Measurements from ENCODE around the gene NR6A1.
A peak's percentile ranks its signal among the peaks of the same experiment; 100 is the strongest.

The NR6A1 gene

DNA sequence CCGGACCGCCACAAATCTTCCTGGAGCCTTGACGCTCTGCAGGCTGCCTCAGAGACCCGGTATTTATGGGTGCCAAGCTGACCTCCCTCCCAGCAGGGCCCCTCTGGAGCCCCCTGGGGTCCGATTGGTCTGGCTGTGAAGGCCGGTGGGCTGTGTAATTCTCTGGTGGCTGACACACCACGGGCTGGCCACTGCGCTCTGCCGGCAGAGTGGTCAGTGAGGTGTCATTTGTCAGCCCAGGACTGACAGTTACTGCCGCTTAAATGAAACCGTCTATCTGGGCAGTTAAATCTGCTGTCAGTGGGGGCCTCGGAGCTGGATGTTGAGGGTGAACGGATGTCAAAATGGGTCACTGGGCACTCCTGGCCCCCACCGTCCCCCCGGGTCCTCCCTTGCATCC, 274.6 kb downstream of the NR6A1 start:
- Mint-ChIP-seq H3K27ac (no peak overlapping the region), H3K36me3 (no peaks in the 10 kb centered on the region), H3K27me3 (peaks cover 2% of the 10 kb centered on the region), H3K4me1 (ENCODE audit: low read depth) (peaks cover 27% of the 10 kb centered on the region), H3K4me3 (peak overlapping the region; percentile 68), H3K9me3 (ENCODE audit: low read depth) (no peaks in the 10 kb centered on the region)

DNA sequence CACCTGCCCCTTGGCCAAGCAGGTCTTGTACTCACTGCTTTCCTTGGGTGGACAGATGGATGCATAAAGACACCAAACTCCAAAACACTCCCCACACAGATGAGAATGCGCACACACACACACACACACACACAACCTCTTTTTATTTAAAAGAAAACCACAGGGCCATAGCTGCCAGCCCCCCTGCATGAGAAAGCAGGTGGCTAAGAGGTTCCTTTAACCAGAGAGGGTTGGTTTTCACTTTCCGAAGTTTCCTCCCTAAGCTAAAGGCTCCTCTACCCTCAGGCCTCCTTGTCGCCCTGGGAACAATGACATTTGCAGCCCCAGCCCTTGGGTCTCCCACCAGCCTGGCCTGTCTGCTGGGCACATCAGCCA, 275.0 kb downstream of the NR6A1 start:
- no peaks in the 10 kb centered on the region for H3K9me3 Mint-ChIP-seq (ENCODE audit: low read depth)
- H3K27ac Mint-ChIP-seq, result peak overlapping the region; percentile 50
- no peaks in the 10 kb centered on the region for H3K36me3 Mint-ChIP-seq
- H3K4me3 Mint-ChIP-seq, result peak overlapping the region; percentile 68
- peaks cover 27% of the 10 kb centered on the region for H3K4me1 Mint-ChIP-seq (ENCODE audit: low read depth)
- peaks cover 2% of the 10 kb centered on the region for H3K27me3 Mint-ChIP-seq

DNA sequence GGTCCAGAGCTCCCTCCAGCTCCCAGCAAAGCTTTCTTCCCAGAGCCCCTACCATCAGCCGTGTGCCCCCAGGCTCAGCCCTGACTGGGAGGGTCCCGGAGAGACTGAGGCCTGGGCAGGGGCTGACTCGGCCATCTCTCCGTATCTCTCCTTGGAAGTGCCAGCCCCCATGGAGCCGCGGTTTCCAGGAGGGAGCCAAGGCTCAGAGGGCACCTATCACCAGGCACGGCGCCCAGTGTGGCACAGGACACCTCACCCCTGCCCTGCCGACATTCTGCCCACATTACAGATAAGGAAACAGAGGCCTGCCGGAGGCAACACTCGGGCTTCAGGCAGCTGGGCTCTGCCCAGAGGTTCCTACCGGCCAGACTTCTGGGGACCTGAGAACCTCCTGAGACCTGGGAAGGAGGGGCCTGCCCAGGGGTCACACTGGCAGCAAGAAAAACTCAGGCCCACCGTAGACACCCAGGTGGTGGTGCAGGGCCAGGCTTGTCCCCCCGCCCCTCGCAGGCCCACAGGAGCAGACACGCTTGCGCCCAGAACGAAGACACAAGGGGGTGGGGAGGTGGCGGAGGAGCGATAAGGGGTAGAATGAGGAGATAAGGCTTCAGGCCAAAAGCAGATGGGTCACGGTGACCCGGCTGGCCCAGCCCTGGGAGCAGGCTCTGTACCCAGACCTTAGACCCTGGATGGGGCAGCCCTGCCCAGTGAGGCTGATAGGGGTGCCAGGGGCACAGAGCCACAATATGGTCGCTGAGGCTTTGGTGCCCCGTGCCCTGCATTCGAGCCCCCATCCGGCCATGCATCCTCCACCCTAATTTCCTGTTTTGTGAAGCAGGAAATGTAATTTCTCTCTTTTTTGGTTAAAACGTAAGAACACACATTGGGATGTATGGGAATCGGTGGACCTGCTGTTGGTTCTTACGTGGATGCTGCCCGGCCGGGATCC, 275.7 kb downstream of the NR6A1 start:
- Mint-ChIP-seq H3K4me1 (ENCODE audit: low read depth) (peaks cover 26% of the 10 kb centered on the region), H3K27me3 (no peaks in the 10 kb centered on the region), H3K36me3 (no peaks in the 10 kb centered on the region), H3K4me3 (peak overlapping the region; percentile 68), H3K27ac (peak overlapping the region; percentile 50), H3K9me3 (ENCODE audit: low read depth) (no peaks in the 10 kb centered on the region)

DNA sequence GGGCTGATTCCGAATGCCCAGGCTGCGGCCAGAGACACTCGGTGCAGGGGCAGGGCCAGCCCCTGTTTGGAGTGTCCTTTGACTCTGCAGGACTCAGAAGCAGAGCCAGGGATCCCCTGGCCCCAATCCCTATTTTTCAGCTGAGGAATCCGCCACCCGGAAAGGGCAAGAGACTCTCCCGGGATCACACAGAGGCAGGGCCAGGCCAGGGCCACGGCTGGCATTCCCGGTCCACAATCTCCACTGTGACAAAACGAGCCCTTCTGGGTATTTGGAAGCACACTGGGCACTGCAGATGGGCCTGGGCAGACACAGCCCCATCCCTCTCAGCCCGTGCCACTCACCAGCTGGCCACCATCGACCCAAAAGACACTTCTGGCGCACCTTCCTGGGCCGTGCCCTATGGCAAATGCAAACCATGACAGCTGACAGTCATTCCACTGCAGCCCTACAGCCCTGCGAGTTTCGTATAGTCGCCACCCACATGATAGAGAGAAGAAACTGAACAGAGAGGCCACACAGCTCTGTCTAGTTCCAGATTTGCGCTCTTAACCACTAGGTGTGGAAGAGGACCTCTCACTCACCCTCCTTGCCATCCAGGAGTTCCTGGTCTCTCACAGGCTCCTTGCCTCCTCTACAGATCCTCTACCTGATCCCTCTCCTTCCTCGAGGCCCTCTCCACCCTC, 277.2 kb downstream of the NR6A1 start:
- Mint-ChIP-seq H3K27ac (no peak overlapping the region), H3K36me3 (no peaks in the 10 kb centered on the region), H3K27me3 (no peaks in the 10 kb centered on the region), H3K4me3 (no peak overlapping the region), H3K9me3 (ENCODE audit: low read depth) (no peaks in the 10 kb centered on the region), H3K4me1 (ENCODE audit: low read depth) (peaks cover 24% of the 10 kb centered on the region)

DNA sequence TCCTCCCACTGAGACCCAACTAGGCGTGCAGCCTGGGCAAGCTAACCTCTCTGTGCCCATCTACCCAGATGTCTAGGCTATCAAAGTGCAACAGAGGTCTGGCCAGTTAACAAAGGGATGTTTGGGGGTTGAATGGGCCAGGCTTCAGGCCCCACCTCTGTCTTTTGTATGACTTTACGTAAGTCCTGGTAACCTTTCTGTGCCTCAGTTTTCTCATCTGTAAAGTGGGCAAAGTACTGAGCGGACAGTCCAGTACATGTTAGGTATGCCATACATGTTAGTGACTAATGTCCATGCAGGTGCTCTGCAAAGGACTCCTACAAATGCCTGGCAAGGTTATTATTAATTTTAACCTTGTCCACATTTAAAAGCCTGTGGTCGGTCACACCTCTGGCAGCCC, 277.9 kb downstream of the NR6A1 start:
- Mint-ChIP-seq H3K4me1 (ENCODE audit: low read depth) (peaks cover 24% of the 10 kb centered on the region), H3K27ac (no peak overlapping the region)

DNA sequence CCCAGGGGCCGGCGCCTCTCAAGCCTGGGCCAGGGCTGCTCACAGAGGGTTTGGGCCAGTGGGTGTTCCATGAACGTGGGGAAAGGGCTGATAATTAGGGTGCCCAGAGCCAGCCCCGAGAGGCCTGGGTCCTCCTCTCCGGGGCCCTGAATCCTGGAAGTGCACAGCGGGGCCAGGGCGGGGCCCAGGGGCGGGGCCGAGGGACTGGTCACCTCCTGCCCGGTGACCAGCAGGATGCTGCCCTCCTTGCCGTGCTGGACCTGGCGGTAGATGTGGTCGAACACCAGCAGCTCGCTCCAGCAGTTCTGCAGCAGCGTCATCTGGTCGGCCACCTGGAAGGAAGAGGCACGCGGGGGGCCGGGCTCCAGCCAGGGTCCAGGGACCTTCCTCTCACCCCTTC, 278.3 kb downstream of the NR6A1 start:
- Mint-ChIP-seq H3K4me3 (no peak overlapping the region), H3K9me3 (ENCODE audit: low read depth) (no peaks in the 10 kb centered on the region), H3K4me1 (ENCODE audit: low read depth) (peaks cover 22% of the 10 kb centered on the region), H3K27me3 (no peaks in the 10 kb centered on the region), H3K36me3 (no peaks in the 10 kb centered on the region), H3K27ac (no peak overlapping the region)

More for the DNA sequence above, 277.9 kb downstream of the NR6A1 start:
- Mint-ChIP-seq H3K36me3 (no peaks in the 10 kb centered on the region), H3K4me3 (no peak overlapping the region), H3K9me3 (ENCODE audit: low read depth) (no peaks in the 10 kb centered on the region), H3K27me3 (no peaks in the 10 kb centered on the region)

DNA sequence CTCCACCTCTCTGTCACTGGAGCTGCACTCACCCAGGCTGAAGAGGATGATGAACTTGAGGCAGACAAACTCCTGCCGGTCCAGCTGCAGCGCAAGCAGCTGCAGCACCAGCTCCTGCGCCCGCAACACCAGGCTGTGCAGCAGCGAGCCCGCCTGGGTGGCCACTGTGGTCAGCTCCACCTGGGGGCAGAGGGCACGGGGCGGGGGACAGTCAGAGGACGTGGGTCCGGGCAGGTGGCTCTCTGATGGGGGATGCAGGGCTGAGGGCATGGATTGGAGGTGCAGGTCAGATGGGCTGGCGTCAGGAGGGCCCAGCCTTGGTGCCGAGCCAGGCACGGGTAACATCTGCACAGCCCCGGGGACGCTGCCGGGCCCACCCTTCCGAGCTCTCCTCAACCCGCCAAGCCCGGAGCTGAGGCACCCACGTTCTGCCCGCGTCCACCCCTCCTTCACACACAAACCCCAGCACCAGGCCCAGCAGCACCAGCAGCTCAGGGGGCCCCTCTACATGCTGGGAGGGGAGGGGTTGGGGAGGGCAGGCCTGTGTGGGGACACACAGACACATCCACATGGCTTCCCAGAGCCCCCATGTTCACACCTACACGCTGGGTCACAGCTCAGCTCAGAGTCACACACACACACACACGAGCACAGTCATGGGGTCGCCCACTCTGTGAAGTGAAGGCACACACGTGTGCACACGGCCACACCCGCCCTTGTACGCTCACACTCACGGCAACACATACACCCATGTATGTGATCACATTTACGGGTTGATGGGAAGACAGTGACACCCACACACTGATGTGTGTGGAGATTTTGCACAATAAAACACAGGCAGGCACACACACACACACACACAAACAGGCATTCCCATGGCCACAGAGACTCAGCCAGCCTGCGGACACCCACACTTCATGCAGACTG, 279.8 kb downstream of the NR6A1 start:
- H3K27me3 Mint-ChIP-seq, result no peaks in the 10 kb centered on the region
- no peaks in the 10 kb centered on the region for H3K9me3 Mint-ChIP-seq (ENCODE audit: low read depth)
- H3K36me3 Mint-ChIP-seq, result no peaks in the 10 kb centered on the region
- no peak overlapping the region for H3K4me3 Mint-ChIP-seq
- no peak overlapping the region for H3K27ac Mint-ChIP-seq
- H3K4me1 Mint-ChIP-seq (ENCODE audit: low read depth), result peaks cover 12% of the 10 kb centered on the region

DNA sequence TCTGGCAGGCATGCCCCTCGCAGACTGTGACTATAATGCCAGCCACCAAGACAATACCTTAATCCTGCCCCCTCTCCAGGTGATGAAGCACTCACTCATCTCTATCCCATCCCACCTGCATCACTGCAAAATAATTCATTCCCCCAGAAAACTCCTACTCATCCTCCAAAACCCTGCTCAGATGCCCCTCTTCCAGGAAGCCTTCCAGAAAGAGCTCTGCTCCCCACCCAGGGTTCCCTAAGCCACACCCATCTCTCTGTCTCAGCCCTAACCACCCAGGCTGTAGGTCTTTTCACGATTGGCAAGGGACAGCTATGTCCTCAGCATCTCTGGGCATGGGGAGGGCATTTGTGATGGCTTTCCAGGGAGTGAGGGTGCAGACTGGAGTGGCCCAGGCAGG, 281.1 kb downstream of the NR6A1 start:
- peaks cover 3% of the 10 kb centered on the region for H3K4me1 Mint-ChIP-seq (ENCODE audit: low read depth)
- no peaks in the 10 kb centered on the region for H3K9me3 Mint-ChIP-seq (ENCODE audit: low read depth)
- H3K27ac Mint-ChIP-seq, result no peak overlapping the region
- no peak overlapping the region for H3K4me3 Mint-ChIP-seq
- H3K27me3 Mint-ChIP-seq, result no peaks in the 10 kb centered on the region
- no peaks in the 10 kb centered on the region for H3K36me3 Mint-ChIP-seq

DNA sequence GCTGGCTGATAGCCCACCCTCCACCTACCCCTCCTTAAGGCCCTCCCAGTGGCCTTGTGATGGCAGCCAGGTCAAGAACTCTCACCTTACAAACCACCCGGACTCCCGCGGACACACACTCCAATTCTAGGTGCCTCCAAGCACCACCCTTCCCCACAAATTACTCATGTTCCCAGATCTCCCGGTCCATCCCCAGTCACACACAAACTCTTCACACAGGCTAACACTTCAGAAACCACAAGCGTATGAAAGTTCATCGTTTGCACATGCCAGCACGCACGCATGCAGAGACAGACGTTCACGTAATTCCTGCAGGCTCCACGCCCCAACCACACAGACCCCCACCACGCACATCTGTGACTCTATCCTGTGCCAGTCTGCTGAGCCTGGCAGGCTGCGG, 281.9 kb downstream of the NR6A1 start:
- Mint-ChIP-seq H3K27ac (no peak overlapping the region), H3K4me3 (no peak overlapping the region), H3K9me3 (ENCODE audit: low read depth) (no peaks in the 10 kb centered on the region), H3K4me1 (ENCODE audit: low read depth) (peaks cover 1% of the 10 kb centered on the region), H3K27me3 (no peaks in the 10 kb centered on the region), H3K36me3 (no peaks in the 10 kb centered on the region)

DNA sequence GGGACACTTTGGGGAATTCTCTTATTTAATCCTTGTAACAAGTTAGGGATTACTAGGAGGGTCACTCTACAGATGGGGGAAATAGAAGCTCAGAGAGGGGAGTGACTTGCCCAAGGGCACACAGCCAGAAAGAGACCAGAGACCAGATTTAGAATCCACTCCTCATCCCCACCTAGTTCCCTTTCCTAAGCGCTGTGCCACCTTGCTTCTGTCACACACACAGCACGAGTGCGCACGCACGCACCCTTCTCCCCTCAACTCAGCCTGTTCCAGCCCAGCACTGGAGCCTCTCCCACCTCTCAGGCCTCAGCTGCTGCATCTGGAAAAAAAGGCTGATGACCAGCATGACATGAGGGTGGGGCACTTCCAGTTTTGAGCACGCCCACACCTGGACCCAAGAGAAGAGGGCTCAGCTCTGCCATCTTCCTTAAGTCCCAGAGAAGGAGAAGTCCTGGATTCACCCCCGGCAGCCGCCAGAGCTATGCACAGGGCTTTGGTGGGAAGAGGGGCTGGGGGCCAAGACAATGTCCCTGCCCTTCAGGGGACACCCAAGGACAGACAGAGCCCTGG, 282.4 kb downstream of the NR6A1 start:
- Mint-ChIP-seq H3K27me3 (no peaks in the 10 kb centered on the region), H3K36me3 (no peaks in the 10 kb centered on the region), H3K4me3 (no peak overlapping the region), H3K9me3 (ENCODE audit: low read depth) (no peaks in the 10 kb centered on the region), H3K4me1 (ENCODE audit: low read depth) (no peaks in the 10 kb centered on the region), H3K27ac (no peak overlapping the region)

DNA sequence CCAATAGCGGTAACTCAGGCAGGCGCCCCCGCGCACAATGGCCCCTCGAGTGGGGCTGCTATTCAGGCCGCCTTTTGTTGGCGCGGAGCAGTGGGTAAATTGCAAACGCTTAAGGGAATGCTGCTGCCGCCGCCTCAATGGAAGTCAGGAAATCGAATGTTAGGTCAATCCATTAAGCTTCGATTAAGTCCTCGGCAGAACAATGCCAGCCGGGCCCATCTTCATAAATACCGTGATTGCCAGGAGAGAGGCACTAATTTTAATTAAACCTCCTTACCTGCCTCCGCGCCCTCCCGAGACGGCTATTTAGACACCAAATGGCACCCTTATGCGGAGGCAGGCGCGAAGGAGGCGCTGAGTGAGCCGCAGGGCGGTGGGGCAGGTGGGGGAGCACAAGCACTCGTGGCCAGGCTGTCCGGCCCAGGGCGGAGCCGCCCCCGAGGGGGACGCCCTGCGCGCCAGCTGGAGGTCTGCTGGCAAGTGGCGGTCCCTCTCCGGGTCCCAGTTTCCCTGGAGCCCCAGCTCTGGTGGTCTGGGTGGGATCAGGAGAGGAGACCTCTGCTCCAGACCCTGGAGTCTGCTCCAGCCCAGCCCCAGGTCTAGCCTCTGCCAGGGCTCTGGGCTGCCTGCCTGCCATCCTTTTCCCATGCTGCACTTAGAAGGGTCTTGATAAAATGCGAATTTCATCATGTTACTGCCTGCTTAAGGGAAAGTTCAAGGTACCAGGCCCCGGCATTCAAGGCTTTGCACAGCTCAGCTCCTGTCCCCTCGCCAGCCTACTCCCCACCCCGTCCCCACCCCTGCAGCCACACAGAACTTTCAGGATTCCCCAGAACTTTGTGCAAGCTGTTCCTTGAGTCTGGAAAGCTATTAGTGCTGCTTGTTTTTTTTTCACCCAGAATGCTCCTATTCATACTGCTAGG, 283.6 kb downstream of the NR6A1 start:
- Mint-ChIP-seq H3K4me1 (ENCODE audit: low read depth) (no peaks in the 10 kb centered on the region), H3K4me3 (no peak overlapping the region), H3K27ac (no peak overlapping the region), H3K36me3 (no peaks in the 10 kb centered on the region), H3K27me3 (no peaks in the 10 kb centered on the region), H3K9me3 (ENCODE audit: low read depth) (no peaks in the 10 kb centered on the region)

DNA sequence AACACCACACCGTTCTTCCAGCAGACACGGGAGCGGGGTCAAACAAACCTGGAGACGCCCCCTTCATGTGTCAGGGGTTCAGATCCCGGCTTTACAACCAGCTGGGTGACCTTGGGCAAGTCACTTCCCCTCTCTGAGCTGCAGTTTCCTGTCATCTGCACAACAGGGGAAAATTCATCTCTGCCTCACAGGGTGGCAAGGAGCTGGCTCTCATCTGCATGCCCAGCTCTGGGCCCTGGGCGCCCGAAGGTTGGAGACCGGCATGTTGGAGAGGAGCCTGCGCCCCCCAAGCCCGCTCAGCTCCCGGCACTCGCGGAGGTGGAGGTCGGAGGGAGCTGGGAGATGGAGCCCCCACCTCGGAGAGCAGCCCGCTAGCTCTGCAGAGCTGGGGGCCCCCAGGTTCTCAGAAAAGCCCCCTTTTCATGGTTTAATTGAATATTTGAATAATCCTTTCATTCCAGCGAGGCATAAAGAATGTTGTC, 284.3 kb downstream of the NR6A1 start:
- H3K9me3 Mint-ChIP-seq (ENCODE audit: low read depth), result no peaks in the 10 kb centered on the region

DNA sequence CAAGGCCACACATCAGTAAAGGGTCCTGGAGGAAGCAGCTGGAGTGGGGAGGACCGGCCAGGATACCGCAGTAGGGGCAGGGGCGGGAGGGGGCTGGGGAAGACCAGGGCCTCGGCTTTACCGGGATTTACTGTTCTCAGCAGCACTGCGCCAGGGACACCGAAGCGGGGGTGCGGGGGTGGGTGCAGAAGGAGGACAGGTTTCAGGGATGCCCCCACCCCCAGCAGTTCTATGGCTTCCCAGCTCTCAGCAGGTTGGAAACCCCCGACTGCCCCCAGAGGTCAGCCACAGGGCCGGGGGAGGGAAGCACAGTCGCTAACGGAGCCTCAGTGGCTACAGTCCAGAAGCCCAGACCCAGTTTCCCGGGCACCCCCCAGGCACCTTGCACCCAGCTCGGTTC, 285.2 kb downstream of the NR6A1 start:
- H3K4me3 Mint-ChIP-seq, result no peak overlapping the region
- H3K4me1 Mint-ChIP-seq (ENCODE audit: low read depth), result no peaks in the 10 kb centered on the region
- H3K27me3 Mint-ChIP-seq, result no peaks in the 10 kb centered on the region
- H3K27ac Mint-ChIP-seq, result no peak overlapping the region
- no peaks in the 10 kb centered on the region for H3K9me3 Mint-ChIP-seq (ENCODE audit: low read depth)
- no peaks in the 10 kb centered on the region for H3K36me3 Mint-ChIP-seq

More for the DNA sequence above, 284.3 kb downstream of the NR6A1 start:
- H3K4me1 Mint-ChIP-seq (ENCODE audit: low read depth), result no peaks in the 10 kb centered on the region
- no peaks in the 10 kb centered on the region for H3K27me3 Mint-ChIP-seq
- H3K27ac Mint-ChIP-seq, result no peak overlapping the region
- no peaks in the 10 kb centered on the region for H3K36me3 Mint-ChIP-seq
- H3K4me3 Mint-ChIP-seq, result no peak overlapping the region

Data from activated naive CD8-positive, alpha-beta T cell (primary cell).